GM19193 (cell line): ENCODE measurements around the gene NFATC4.

Experiments used
- POLR2A ChIP-seq: IDR thresholded peaks from 4 replicates; pipeline ENCODE4 v1.6.1; 2011; ENCODE audit not compliant: insufficient read depth, insufficient read length; ENCODE audit errors: extremely low read depth

The NFATC4 gene

DNA sequence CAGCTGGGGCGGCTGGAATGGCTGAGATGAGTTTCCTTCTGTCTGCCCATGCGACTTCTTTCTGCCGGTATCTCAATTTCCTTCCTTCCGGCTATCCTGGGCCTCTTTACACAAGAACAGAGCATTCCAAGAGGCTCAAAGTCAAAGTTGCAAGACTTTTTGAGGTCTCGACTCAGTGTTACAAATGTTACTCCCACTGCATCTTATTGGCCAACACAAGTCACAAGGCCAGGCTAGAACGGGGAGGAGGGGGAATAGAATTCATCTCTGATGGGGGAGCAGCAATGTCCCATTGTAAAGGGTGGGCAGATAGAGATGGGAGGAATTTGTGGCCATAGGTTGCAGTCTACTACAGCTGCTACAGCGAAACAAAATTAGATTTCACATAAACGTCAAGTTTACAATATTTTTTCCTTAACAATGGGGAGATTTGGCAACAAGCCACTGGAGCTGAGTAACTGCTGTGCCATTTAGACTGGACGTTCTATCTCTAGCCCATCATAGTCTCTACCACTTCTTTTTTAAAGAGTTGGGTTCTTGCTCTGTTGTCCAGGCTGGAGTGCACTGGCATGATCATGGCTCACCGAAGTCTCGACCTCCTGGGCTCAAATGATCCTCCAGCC is 21.4 kb downstream of the NFATC4 start:
- no peak for TF ChIP-seq POLR2A

DNA sequence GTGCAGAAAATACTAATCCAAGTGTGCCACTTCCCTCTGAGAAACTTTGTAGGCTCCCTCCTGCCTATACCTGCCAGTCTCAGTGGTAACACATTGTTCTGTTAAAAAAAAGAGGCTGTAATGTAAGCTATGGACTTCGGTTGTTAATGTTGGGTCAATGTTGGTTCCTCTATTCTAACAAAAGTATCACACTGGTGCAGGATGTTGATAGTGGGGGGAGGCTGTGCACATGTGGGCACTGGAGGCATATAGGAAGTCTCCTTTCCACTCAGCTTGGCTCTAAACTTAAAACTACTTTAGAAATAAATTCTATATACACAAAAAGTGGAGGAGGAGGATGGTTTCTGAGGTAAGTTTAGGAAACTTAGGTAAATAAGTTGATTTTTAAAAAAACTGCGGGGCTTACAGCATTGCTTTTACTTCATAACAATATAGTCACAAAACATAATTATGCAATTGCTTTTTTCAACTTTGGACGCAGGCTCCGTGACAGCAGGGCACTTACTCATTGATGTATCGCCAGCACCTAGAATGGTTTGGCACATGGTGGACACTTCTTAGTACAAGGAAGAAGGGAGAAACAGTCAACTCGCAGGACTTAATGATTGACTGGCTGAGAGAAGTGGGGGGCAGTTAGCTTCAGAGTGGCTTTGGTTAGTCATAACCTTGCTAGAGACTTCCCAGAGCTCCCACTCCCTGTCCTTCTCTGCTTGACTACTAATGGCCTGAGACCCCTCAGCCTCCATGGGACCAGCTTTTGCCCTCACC is 22.9 kb downstream of the NFATC4 start:
- no peak for TF ChIP-seq POLR2A

DNA sequence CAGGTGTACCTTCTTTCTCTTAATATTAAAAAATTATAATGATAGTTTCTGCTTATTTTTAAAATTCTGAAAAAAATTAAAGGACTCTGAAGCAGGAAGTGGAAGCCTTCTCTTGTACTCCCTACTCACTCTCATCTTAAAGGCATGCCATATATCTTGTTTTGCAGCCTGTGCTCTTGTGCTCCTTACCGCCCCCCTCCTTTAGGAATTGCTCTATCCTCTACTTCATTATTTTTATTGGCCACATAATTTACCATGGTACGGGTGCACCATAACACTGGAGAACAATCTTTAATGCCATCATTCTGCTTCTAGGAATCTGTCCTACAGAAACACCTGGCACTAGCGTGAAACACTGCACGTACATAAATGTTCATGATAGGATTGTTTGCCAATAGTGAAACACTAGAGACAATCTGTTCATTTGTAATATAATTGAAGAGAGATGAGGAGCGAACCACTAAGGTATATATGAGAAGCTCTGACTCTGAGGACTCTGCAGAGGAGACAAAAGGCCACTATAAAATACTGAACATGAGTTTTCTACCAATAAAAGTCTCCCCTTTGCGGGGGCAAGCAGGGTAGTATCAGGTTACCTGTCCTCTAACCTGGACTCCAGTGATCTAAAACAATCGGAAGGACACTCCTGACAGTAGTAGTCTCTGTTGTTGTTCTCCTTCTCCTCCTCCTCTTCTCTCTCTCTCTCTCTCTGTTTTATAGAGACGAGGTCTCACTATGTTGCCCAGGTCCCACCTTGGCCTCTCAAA is 24.5 kb downstream of the NFATC4 start:
- no peak for TF ChIP-seq POLR2A

DNA sequence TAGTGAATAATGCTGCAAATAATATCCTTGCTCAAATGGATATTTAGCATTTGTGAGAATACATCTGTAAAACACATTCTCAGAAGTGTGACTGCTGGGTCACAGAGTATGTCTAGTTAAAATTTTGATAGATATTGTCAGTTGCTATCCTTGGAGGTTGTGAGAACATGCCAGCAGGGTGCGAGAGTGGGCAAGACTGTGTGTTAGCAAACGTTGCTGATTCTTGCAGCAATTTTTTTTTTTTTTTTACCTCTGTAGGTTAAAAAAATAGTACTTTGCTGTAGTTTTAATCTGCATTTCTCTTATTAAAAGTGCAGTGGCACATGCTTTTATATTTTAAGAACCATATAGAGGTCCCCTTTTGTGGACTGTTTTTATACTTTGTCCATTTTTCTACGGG is 26.3 kb downstream of the NFATC4 start:
- no peak for TF ChIP-seq POLR2A

DNA sequence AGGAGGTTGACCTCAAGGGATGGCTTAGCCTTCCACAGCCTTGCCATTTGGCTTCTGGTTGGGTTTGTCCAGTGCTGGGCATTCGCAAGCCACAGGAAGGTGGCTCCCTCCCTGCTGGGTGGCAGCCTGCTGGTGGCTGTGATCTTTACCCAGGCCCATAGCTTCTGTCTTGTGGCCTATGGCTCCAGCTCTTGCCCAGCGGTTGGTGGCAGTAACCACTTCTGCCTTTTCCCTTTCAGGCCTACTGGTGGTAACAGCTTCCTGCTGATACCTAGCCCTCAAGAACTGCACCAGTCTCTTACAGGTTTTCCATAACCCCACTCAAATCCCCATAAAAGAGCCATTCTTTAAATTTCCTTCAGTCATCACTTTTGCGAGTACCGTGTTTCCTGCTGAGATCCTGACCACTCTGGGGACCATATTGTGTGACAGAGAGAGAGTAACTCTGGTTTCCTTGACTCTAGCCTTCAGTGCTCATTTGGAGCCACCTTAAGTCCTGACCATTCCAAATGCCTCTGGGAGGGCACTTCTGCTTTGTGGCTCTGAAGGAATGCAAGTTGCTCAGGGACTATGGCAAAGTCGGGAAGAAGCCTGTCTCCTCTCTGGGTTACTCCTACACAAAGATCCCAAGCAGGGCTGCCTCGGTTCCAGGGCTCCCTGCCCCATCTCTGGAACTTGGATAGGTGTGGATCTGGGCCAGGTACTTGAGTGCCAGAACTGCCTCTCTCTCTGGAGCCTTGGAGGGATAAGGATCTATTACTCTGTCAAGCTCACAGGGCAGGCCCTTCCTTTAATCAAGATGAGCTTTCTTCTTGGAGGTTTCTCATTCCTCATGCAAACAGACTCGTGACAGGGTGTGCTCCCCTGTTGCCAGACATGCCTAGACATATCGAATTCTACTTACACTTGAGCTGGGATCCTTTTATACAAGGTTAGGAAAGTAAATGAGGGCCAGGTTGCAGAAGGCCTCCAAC is 27.9 kb downstream of the NFATC4 start:
- TF ChIP-seq POLR2A = no peak

DNA sequence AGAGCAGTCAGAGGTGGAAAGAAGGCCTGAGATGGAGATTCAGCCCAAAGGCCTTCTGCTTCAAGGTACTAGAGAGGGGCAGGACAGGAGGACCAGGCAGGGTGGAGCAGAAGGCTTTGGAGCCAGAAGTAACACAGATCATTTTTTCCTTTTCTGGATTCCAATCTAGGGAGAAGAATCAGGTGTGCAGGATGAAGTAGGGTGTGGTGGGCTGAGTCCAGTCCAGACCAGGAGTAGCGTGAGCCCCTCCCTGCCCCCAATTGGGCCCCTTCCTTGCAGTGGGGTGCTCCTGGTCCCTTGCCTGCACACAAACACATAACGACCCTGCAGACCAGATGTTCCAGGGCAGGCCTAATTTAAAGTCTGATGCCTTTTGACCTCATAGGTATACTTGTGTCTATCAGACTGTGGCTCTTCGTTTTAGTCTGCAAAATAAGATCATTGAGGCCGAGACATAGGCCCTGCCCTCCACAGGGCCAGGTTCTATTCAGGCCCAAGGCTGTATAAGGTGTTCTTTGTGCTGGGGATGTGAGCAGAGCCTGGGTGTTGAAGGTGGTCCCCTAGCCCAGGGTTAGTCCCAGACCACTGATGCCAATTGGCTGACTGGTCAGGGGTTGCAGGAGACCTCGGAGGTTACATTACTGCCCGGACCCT is 29.8 kb downstream of the NFATC4 start:
- no peak for TF ChIP-seq POLR2A

DNA sequence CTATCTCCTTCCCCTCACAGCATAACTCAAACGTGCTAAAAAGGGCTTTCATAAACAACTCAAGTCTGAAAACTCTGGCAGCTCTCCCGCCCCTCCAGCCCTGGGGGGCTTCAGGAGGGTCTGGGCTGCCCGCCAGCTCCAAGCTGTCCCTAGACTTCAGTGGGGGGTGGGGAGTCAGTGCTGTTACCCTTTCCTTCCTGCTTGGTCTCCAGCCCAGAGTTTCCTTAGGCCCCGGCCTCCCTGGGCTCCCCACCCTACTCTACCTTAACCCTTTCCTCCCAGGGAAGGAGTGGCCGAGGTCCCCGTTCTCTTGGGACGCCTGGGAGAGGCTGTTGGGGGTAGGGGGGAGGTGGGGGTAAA is 30.3 kb downstream of the NFATC4 start:
- TF ChIP-seq POLR2A = no peak

DNA sequence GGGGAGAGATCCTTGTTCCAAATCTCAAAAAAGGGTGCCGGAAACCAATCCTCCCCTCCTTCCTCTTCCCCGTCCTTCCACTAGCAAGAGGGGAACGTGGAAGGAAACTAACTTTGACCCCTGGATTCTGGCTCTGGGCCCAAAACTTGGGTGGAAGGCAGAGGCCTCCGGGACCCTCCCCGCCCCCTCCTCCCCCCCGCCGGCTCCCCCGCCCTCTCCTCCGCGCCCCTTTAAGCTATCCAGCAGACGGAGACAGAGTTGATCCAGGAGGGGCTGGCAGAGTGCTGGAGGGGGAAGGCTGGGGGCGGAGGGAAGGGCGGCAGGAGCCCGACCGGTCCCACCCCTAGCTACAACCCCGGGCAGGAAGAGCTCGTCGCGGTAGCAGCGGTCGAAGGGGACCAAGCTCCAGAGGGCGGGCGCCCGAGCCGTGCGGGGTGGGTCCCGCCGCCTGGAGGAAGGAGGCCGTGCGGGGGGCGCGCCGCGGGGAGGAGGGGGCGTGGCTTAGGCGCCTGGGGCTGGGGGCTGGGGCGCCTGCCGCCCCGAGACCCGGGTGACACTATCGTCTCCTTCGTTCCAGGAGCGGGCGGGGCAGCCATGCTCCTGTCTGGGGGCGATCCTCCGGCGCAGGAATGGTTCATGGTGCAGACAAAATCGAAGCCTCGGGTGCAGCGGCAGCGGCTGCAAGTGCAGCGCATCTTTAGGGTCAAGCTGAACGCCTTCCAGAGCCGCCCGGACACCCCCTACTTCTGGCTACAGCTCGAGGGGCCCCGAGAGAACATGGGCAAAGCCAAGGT is 30.9 kb downstream of the NFATC4 start, which contains the start of gene NYNRIN:
TSS of gene NYNRIN (plus strand) at position 351 of the 794 bp plus-strand sequence. CDS start at position 595, 244 bp downstream.
- no peak for TF ChIP-seq POLR2A

DNA sequence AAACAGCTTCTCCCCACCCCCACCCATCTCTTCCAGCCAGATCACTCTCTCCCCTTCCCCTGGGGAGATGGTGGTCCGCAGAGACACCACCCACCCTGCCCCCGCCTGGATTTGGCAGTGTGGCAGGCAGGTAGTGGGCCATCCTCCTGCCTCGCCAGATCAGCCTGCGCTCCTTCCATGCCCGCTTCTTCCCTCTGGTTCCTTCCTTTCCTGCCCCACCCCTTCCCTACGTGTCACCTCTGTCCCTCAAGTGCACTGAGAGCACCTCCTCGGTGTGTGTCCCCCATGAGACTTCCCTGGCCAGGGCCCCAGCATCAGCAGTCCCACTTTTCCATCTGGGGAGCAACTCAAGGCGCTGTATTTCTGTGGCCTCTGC is 31.5 kb downstream of the NFATC4 start:
- no peak for TF ChIP-seq POLR2A

DNA sequence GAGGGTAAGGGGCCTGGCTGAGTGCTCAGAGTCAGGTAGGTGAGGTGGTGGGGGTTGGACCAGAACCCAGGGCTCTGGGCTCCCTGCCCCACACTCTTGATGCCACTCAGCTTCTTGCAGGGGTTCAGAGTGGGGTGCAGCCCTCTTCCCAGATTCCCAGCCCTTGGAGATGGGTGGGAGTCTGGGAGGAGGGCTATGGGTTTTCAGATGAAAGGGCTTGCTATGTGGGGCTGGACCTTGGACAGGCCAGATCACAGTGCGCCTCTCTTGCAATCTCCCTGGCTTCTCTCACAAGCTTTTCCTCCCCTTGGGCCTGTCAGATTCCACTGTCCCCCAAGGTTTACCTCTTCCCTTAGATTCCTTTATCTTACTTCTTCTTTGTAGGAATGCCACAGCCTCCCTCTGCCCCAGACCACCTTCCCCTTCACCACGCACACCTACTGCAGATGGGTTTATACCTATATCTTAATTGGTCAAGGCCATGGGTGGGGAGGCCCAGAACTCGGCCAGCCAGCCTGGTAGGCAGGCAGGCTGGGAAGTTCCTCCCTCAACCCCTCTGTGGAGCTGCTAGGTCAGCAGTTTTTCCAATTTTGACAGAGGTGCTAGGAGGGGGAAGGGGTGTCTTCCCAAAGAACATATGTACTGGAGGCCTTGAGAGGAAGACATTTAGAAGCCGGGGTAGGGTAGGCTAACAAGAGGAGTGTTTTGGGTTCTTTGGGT is 32.2 kb downstream of the NFATC4 start:
- no peak for TF ChIP-seq POLR2A

DNA sequence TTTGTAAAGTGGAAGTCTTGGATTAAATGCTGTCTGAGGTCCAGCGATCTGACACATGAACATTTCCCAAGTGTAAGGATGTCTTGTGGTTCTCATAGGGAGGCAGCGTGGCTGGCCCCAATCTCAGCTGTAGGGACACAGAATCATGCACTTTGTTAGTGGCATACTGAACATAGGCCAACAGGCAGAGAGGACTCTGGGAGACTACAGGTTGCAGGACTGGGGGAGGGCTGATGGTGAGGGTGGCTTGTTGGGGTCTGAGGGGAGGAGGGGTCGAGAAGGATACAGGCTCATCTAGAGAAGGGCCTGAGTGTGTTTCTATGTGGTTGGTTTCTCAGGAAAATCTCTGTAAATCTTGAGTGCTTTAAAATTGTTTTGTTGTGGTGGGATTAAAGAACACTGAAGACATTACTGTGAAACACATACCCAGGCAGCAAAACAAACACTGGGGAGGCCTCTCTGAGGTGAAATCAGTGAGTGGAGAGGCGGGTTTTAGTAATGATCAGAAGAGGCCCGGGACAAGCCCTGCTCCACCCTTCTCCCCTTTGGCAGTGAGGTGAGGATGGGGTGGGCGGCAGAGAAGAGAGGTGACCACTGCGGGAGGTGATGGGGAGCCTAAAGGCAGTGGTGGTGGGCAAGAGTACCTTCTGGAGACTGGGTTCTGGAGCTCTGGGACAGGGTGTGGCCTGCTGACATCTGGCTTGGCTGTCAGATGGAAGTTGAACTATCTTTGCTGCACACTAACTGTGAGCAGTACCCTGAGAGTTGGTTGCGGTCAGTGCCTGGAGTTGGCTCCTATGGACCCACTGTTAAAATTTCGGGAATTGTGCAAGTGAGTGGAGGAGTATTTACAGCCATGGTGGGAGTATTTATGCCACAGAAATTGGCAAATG is 34.1 kb downstream of the NFATC4 start:
- TF ChIP-seq POLR2A = no peak

DNA sequence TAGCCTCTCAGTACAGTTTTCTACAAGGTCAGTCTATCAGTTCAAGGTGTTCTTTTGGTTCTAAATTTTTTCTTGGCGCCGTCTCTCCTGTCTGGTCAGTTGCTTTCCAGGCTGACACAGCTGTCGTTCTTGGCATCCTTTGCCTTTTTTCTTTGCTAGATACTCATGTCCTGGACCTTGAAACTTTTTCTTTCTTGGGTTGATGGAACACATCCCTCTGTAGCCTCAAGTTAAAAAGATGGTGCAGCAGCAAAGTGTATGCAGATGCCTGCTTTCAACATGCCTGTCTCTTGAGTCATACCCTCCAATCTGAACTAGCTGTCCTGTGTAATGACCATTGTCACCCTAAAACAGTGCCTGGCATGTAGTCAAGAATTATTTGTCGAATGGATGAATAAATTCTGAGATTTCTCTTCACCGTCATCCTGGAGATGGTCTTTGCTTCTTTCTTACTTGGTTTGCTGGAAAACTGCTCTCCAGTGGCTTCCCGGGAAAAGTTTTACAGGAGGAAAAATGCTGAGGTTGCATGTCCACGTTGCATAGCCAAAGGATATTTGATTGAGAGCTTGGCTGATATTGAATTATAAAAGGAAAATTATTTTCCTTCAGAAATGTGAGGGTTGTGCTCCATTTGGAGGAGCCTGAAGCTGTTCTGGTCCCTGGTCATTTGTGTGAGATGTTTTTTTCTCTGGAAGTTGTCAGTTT is 35.5 kb downstream of the NFATC4 start:
- no peak for TF ChIP-seq POLR2A

DNA sequence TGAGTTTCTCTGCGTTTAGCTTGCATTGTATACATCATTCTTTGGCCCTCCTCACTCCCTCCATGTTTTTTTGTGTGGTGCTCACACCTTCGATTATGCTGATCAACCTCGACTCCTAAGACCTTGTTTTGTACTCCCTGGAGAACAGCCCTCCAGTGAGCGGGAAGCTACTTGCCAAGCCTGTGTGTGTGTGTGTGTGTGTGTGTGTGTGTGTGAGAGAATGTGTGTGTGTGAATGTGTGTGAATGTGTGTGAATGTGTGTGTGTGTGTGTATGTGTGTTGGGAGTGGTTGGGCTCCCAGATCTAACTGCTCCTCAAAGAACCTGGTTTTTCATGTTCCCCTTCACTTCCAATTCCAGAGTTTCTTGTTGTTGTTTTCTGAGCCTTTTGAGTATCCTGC is 36.8 kb downstream of the NFATC4 start:
- TF ChIP-seq POLR2A = no peak
